Stimulated activated naive CD4-positive, alpha-beta T cell treated with Interleukin-2 at 50 U/mL for 16 hours (primary cell): ENCODE results near the gene TBC1D3B.
"Not testable (repeated sequence)": the region's sequence is repeated elsewhere in the genome, so short reads cannot be mapped to it uniquely, and the experiment has no call there.

Experiments used
- DNase-seq: peaks from one replicate; lab custom pipeline; 2025; lab: John Stamatoyannopoulos, UW

Gene TBC1D3B

DNA sequence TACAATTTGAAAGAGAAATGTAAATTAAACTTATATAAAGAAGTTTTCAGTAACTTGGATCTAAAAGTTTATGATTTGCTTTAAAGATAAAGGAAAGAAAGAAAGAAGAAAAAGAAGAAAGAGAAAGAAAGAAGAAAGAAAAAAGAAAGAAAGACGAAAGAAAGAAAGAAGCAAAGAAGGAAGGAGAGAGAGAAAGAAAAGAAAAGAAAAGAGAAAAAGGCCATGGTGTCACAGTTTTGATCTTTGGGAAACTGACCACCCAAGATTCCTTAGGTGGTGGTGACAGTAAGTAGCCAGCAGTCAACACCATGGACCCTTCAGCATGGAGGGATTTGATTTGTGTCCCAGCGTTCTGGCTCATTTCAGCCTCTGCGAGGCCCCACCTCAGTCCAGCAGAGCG is 24.7 kb upstream of the TBC1D3B start:
- not testable (repeated sequence) for DNase-seq

DNA sequence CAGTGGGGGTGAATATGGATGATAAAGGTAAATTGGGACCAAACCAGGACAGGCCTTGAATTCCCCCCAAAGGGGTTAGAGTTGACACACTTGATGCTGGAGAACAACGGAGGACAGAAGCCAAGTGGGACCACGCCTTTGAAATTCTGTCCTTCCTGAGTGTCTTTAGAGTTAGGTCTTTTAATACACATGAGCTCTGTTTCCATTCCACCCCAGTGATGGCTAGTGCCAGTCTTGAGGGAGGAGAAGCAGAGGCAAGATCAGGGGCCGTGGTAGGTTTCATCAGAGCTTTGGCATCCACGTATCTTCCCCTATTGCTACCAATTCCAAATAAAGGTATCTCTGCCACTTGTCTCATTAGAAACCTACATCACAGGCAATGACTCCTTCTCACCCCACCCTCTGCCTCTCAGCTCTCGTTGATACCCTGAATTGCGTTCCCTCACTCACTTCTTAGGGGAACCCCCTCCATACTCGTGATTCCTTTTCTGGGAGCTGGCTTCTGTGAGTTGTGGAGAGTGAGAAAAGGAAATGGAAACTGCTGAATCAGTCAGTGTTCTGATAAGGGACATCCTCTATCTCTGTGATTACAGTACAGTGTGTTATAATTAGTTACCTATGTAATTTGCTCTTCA is 22.5 kb upstream of the TBC1D3B start:
- DNase-seq: no peak

DNA sequence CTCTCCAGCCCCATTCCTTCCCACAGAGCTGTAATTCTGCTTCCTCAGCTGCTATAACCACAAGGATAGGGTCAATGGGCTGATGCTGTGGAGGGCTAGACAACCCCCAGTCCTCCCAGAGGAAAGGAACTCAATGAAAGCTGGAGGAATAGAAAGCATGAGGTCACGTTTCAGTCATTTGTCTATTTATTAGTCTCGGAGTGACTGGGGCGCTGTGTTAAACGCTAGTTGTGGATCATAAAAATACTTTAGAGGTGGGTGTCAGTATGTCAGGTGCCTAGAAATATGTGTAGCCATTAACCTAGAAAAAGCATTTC is 20.9 kb upstream of the TBC1D3B start:
- DNase-seq: no peak

DNA sequence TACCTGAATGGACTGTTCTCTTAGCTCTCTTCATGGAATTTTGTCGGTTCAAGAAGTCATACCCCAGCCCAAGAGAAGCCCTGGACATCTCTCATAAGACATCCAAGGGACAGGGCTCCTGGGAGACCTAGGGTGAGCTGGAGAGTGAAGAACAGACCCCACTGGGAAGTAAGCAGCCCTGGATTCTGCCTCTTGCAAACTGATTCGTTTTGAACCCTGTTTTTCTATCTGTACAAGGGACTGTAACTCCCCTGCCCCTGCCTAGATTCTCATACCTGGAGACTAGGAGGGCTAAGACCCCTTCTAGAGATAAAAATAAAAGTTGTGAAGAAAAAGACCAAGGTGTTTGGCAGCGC is 19.7 kb upstream of the TBC1D3B start:
- no peak for DNase-seq

DNA sequence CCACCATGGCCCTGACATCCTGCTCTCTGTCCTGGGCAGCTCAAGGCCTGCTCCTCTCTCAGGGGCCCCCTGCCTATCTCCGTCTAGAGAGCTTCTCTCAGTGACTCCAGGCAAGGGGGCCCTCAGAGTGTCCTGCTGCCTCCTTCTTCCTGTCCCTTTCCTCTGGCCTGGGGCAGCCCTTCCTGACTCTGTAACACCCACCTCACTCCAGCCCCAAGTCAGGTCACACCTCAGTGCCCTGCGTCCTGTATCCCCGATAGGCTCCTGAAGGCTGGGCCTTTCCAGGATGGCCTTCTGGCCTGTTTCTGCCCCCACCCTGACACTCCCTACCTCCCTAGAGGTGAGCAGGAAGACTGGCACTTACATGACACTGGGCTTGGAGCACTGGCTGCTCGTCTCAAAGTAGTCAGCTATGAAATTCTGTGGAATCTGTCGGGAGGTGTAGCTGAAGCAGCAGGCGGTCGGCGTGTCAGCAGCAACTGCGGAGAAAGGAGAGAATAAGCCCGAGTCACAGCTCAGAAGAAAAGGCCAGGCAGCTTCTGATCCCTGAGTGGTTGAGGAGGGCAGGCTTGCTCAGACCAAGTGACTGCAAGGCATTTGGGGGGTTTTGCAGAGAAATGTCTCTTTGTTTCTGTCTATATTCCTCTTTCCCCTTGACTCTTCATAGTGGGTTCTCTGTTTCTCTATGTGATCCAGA is 19.1 kb upstream of the TBC1D3B start:
- DNase-seq: no peak

DNA sequence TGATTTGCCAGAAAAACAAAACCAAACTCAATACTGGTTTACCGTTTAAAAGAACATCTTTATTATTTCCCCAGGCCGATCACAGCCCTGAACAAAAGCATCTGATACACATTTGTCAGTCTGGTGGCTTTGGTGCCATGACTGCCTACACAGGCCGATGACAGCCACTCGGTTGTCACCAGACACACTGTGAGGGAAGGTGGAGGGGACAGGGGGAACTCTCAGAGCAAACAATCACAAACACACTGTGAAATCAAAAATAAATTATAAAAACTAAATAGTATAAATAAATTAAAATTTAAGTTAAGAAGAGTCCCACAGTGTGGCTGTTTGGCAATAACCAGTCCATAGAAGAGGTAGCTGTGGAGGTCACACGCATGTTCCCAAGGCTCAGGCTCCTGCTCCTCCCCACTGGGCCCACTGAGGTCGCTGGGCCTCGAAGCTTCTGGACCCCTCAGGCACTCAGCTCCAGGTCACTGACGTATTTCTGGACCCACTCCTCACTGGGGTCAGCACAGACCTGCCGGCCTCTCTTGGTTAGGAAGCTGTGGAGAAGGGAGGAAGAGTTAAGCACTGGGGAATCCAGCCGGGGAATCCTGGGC is 18.5 kb upstream of the TBC1D3B start:
- DNase-seq: not testable (repeated sequence)

DNA sequence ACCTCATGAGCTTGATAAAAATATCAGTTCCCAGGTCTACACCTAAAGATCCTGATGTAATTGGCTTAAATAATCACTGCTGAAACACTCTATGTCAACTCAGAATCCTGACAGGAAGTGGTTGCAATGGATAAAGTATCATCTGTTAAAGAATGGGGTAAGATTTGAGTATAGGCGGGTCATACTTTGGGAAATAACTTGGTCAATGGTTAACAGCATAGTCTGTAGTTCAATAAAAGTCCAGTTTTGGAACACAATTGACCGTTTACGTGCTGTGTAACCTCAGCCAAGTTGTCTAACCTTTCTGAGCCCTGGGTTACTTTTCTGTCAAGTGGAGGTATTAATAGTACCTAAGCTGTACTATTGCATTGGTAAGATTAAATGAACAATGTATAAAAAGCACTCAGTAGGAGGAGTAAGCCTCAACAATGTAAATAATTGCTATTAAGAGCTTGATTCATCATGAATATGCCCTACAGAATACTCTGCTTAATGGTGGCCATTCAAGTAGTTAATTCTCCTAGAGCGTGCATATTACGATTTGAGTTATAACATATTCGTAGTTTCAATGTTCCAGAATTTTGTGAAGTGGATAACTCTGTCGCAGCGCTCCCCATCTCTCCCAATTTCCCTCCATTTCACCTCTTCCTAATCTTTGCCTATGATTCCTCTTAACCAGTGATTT is 17.9 kb upstream of the TBC1D3B start:
- DNase-seq: not testable (repeated sequence)

DNA sequence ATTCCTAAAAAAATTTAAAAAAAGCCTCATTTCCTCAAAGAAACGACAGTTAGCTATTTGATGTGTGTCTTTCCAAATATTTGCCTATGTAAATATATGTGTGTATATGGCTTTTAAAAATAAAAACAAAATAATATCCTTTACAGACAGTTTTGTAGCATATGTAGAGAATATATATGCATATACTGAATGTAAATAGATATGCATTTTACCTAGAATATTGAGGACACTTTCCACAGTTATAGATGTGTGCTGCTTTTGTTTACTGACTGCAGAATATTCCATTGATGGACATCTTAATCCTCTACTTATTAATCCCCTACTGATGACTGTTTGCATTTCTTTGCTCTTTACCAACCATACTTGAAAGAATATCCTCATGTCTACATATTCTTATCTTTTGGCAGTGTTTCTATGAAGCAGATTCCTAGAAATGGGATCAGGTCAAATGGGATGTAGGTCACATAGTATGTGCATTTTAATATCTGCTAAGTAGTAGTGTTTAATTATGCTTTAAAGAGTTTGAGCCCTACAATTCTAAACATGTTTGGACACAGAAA is 16.9 kb upstream of the TBC1D3B start:
- no peak for DNase-seq

DNA sequence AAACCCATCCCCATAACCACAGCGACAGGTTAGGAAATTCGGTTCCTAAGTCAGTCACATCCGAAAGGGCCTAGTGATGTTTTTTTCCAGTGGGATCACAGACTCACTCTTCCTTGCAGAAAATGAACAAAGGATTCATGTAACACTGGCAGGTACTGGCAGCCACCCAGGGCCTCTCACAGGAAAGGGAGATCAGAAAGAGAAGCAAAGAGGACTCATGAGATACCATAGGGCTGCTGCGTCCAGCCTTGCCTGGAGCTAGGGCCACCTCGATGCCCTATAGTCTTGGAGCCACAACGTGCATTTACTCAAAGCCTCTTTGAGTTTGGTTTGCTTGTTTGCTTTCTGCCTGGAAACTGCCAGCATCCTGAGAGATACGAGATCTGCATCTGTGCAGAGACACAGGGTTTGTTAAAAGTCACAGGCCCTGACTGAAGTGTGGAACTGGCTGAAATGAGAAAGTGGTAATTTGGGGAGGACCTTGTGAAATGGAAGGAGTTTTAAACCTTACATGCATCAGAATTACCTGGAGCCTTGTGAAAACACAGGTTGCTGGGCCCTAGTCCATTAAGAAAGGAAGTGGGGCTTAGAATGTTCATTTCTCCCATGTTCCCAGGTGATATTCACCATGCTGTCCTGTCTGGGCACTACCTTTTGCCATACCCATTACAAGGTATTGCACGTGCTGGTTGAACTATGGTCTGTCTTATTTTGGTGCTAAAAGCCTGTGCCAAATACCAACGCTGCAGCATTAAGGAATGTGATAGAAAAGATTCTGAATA is 14.3 kb upstream of the TBC1D3B start:
- not testable (repeated sequence) for DNase-seq

DNA sequence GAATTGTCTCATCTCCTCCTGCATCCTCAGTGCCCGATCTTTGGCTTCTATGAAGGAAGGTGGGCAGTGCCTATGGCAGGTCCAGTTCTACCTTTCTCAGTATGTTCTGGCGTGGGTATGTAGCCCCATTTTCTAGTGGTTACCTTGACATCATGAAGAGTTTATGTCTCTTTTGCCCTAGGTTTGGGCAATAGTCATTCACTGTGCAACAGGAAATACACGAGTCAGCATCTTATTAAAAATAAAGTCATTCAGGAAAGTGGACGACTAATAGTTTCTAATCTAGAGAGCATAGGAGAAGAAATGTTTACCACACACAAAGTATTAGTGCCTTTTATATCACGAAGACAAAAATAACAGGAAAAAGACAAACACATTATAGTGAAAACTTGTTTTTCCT is 13.6 kb upstream of the TBC1D3B start:
- DNase-seq: not testable (repeated sequence)

DNA sequence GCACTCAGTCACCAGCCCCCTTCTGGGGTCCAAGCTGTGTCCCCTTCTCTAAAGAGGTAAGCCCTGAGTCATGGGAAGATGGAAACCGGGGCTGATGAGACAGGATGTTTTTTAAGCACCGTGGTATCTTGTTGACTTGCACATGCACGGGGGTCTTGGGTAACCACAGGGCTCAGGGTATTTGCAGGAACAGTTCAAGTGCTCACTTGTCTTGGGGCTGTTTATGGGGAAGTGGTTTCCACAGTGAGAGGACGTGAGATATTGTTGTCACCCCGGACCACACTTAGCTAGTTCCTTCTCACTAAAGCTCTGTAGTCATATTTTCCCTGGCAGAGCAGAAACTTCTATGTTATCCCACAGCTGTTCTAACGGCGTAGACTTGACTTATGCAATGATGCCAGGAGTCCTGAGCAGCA is 12.5 kb upstream of the TBC1D3B start:
- DNase-seq: no peak

DNA sequence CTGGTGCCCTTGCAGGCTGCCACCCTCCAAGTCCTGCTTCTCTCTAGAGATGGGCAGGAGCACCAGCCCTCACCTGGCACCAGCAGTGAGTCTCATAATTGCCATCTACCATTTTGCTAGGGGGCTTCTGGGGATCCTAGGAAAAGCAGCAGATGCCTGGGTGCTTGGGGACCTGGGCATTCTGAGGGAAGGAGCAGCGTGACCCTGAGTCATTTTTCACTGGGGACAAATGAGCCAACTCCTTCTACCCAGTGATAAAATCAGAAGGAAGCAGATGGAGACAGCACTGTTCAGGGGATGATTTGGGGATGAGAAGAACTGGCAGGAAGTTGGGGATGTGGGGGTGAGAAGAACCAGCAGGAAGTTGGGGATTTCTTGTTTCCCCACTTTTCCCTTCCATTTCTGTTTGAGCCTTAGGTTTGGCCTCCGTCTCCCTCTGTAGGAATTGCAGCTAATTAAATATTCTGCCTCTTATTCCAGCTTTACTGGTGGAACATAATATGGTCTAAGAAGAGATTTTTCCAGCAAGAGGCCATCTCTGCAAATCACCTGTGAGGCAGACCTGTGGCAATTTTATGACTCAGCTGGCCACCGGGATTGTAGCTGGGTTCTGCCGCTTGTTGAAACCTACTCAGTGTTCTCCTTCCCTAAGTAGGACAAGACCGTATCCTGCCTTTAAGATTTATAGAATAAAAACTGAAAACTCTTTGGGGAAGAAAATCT is 11.7 kb upstream of the TBC1D3B start:
- DNase-seq: not testable (repeated sequence)

DNA sequence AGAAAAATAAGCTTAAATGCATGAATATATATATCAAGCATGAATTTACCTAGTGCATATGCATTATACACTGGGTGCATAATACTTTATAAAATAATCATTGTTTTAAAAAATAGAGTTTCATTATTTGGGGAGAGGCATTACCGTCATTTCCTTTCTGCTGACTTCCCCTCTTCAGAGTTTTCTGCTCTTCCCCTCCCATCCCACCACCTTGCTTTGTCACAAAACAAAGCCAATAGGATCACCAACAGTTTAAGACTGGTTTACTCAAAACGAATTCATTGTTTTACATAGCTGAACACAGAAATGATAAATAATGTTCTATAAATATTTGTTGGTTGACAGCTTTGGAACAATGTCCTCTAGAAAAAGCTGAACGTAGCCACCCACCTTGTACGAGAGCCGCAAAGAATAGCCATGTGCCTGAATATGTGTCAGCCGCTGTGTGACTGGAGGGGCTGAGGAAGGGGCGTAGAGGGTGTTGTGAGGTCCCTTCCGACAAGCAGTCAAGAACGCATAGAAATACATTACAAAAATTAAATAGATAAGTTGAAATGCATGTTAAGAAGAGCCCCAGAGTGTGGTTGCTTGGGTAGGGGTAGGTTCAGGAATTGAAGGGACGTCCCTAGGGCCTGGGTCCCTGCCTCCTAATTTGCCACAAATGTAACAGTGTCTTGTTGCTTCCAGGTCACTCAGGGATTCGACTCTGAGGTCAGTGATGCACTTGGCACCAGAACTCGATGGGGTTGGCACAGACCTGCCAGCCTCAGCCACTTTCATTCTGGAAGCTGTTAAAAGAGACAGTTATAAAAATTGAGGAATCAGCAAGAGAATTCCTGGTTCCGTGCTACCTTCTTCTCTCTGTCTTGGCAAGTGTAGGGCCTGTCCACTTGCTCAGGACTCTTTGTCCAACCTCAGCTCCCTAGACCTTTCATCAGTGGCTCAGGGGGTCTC is 10.7 kb upstream of the TBC1D3B start:
- DNase-seq: not testable (repeated sequence)

DNA sequence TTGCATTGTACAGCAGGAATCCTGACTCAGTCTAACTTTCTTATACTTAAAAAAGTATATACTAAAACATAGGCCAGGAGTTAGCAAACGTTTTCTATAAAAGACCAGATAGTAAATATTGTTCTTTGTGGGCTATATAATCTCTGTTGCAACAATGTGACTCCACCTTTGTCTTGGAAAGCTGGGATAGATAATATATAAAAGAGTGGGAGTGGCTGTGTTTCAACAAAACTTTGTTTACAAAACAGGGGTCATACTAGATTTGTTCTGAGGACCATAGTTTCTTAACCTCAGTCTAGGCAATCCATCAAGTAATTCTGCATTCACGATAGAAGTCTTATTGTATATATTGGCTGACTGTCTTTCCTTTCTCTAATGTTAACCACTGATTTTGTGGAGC is 9.0 kb upstream of the TBC1D3B start:
- DNase-seq: no peak

DNA sequence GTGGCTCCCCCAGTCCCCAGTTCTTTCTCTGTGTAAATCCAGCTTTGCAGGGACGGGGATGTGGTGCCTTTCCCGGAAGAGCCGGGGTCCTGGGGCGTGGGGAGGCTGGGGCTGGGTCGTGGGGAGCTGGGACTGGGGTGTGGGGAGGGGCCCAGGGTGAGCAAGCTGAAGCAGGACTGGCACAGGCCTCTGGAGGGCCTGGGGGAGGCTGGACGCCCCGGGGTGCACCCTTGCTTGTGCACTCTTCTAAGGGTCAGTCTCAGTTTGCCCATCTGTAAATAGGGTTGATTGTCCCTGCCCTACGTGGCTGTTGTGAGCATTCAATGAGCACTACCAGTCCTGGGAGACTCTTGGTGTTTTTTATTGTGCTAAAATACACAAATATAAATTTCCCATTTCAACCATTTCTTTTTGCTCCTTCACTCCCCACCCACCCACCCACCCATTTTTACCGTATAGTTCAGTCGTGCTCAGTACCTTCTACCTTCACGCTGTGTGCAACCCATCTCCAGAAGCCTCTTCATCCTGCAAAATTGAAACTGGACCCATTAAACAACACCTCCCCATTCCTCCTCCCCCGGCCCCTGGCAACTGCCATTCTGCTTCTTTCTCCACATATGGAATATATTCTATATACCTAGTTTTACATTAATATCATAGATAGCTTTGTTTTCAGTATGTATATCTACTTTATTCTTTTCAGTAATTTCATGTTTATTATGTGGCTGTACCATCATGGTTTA is 7.8 kb upstream of the TBC1D3B start:
- no peak for DNase-seq

DNA sequence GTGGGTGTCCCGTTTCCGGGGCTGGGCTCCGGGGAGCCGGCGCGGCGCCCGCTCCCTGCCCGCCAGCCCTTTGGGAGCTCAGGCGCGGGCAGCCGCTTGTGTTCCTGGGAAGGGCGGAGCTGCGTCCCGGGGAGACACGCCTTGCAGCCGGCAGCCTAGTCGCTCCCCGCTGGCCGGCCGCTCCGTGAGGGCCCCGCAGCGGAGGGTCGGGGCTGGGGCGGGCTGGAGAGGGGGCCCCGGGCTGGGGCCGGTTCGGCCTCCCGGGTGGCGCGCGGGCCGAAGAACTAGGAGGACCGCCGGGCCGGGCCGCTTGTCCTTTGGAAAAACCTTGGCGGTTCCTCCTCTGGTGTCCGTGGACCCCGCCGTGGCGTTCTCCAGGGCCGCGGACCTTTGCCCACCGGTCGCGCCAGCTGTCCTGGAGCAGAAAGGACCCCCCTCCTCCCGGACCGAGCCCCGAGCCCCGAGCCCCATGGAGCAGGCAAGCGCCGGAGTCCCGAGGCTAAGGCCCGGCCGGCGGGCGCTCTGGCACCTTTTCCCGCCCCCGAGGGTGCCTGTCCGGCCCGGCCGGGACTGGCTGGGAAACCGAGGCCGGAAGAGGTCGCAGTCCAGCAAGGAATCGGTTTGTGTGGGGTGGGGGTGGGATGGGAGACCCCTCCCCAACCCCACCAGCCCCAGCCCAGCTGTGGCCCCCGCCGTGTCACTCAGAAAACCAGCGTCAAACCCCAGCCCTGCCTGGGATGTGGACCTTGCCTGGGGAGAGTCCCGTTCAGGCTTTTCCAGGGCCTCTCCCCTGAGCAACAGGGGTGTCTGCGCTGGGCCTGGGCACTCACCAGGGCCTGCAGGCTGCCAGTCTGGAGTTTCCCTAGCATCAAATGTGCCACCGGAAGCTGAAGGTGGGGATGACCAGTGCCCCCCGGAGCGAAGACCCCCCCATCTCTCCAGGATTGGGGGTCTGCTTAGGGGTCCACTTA is 6.8 kb upstream of the TBC1D3B start:
- peak; percentile 12 for DNase-seq

DNA sequence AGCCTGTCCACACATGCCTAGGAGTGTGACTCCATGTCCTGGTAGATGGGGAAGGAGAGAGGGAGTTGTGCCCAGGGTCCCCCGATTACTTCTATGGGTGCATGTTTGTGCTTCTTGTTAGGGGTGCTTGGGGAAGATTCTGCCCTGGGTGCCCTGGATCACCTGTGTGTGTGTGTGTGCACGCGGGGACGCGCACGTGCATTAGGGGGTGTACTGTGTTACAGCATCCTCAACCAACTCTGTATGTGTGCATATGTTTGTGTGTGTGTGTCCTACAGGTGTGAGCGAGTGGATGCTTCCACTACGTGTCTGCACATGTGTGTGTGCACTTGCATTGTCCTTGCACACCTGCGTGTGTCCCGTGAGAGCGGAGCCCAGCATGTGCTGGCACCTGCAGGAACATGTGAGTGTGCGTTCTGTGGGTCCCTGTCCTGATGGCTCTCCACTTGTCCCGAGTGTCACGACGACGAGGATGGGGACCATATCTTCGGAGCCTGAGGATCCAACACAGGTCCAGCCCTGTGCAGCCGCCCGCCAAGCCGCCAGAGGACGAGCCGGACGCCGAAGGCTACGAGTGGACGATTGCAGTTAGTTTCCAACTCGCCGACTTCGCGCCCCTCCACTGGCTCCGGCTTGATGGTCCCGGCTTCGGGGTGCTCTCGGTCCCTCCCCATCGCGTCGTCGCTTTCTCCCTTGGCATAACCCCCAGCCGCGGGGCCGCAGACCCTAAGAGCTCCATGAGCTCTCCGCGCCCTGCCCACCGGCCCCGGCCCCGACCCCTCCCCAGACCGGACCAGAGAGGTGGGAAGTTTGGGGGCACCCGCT is 6.0 kb upstream of the TBC1D3B start:
- no peak for DNase-seq
